IMR-90 (cell line): ENCODE measurements around the gene UGT1A4. TPM values are rescaled to one million over a fixed set of nuclear protein-coding genes. Genes with fewer than 3 reads are reported as not detected.

Experiments
- ATAC-seq: fragments of 200-7000 bp; cut with Tn5 transposase; 2 replicates; pipeline ENCODE4 v1.9.1; 2020; ENCODE audit warnings: low read depth, mild to moderate bottlenecking, moderate library complexity
- BruUV-seq: library from RNA; stranded (reverse); fragments of 400-500 nt; replicated peaks from 2 replicates; lab custom pipeline; 2021; lab: Mats Ljungman, UMichigan
- CTCF ChIA-PET: fragments of 300-600 bp; formaldehyde crosslinking; extraction: SDS; loops from one replicate; lab custom pipeline; 2021; ENCODE audit warnings: antibody characterized with exemption; lab: Yijun Ruan, JAX
- POLR2A ChIA-PET: fragments of 300-600 bp; sonication (Branson Sonifier 250); formaldehyde crosslinking; loops from one replicate; lab custom pipeline; 2022; ENCODE audit warnings: antibody characterized with exemption; ENCODE audit not compliant: unreplicated experiment; lab: Charles Lee
- DNase-seq: peaks from one replicate; pipeline ENCODE4 v3.0.0; 2013
- H2AFZ ChIP-seq: replicated peaks from 2 replicates; pipeline ENCODE3; 2013; ENCODE audit warnings: low read length, mild to moderate bottlenecking; ENCODE audit not compliant: poor library complexity
- H2AK5ac ChIP-seq: 2 replicates; pipeline ENCODE4 v1.6.1; 2013; ENCODE audit warnings: low read depth, low read length, inconsistent platforms
- H2AK9ac ChIP-seq: replicated peaks from 2 replicates; pipeline ENCODE3; 2013; ENCODE audit warnings: mild to moderate bottlenecking, low read depth, low read length, moderate library complexity; ENCODE audit not compliant: poor library complexity
- H2BK120ac ChIP-seq: 2 replicates; pipeline ENCODE4 v1.6.1; 2013; ENCODE audit warnings: low read depth, low read length, inconsistent platforms
- H2BK15ac ChIP-seq: 3 replicates; pipeline ENCODE4 v1.6.1; 2013; ENCODE audit warnings: low read depth, low read length, inconsistent platforms
- H2BK20ac ChIP-seq: 2 replicates; pipeline ENCODE4 v1.6.1; 2013; ENCODE audit warnings: low read depth, mild to moderate bottlenecking, inconsistent platforms, low read length, moderate library complexity
- H2BK5ac ChIP-seq: 2 replicates; pipeline ENCODE4 v1.6.1; 2013; ENCODE audit warnings: mild to moderate bottlenecking, low read depth, low read length, inconsistent platforms; ENCODE audit not compliant: poor library complexity, severe bottlenecking
- H3K14ac ChIP-seq: replicated peaks from 2 replicates; pipeline ENCODE4 v1.6.1; 2013; ENCODE audit warnings: low read depth, low read length, inconsistent platforms
- H3K18ac ChIP-seq: 2 replicates; pipeline ENCODE4 v1.6.1; 2013; ENCODE audit warnings: low read depth, low read length, control low read depth
- H3K23ac ChIP-seq: 2 replicates; pipeline ENCODE4 v1.6.1; 2013; ENCODE audit warnings: low read depth, low read length, inconsistent platforms
- H3K27ac ChIP-seq: 2 replicates; pipeline ENCODE4 v1.5.1; 2013; ENCODE audit warnings: mild to moderate bottlenecking, control low read depth, low read length; ENCODE audit not compliant: insufficient read depth
- H3K27me3 ChIP-seq: 2 replicates; pipeline ENCODE4 v1.6.1; 2013; ENCODE audit warnings: low read length; ENCODE audit not compliant: control insufficient read depth, insufficient read depth
- H3K36me3 ChIP-seq: 2 replicates; pipeline ENCODE4 v1.6.1; 2013; ENCODE audit warnings: low read length, mixed read lengths; ENCODE audit not compliant: control insufficient read depth, insufficient read depth
- H3K4ac ChIP-seq: 2 replicates; pipeline ENCODE4 v1.6.1; 2013; ENCODE audit warnings: low read depth, low read length, inconsistent platforms
- H3K4me1 ChIP-seq: 2 replicates; pipeline ENCODE4 v1.6.1; 2013; ENCODE audit warnings: low read length, mixed read lengths; ENCODE audit not compliant: control insufficient read depth, insufficient read depth
- H3K4me2 ChIP-seq: 2 replicates; pipeline ENCODE4 v1.6.1; 2013; ENCODE audit warnings: low read depth, mild to moderate bottlenecking, control low read depth, low read length, moderate library complexity
- H3K4me3 ChIP-seq: 2 replicates; pipeline ENCODE4 v1.5.1; 2013; ENCODE audit warnings: low read depth, mild to moderate bottlenecking, control low read depth, low read length, moderate library complexity; ENCODE audit not compliant: insufficient read depth
- H3K56ac ChIP-seq: 2 replicates; pipeline ENCODE4 v1.6.1; 2013; ENCODE audit warnings: low read length, inconsistent platforms; ENCODE audit not compliant: insufficient read depth; ENCODE audit errors: extremely low read depth
- H3K79me1 ChIP-seq, 2 experiments: 2 replicates each; pipeline ENCODE4 v1.6.1; 2013; ENCODE audit warnings: low read length in 2 of 2, inconsistent platforms in 1 of 2, low read depth in 1 of 2
- H3K9ac ChIP-seq: 2 replicates; pipeline ENCODE4 v1.6.1; 2013; ENCODE audit warnings: low read depth, low read length, control low read depth
- H3K9me1 ChIP-seq: 2 replicates; pipeline ENCODE4 v1.6.1; 2013; ENCODE audit warnings: low read length, inconsistent platforms; ENCODE audit not compliant: insufficient read depth
- H3K9me3 ChIP-seq: 2 replicates; pipeline ENCODE4 v1.6.1; 2013; ENCODE audit warnings: low read length; ENCODE audit not compliant: control insufficient read depth, insufficient read depth
- H4K20me1 ChIP-seq: 2 replicates; pipeline ENCODE4 v1.6.1; 2013; ENCODE audit warnings: low read length, inconsistent platforms; ENCODE audit not compliant: insufficient read depth
- H4K5ac ChIP-seq: 2 replicates; pipeline ENCODE4 v1.6.1; 2013; ENCODE audit warnings: mild to moderate bottlenecking, low read depth, low read length, control low read depth
- H4K8ac ChIP-seq, 2 experiments: 2 replicates each; pipeline ENCODE4 v1.6.1; 2013; ENCODE audit warnings: low read depth in 2 of 2, low read length in 2 of 2, control low read depth in 1 of 2, inconsistent platforms in 1 of 2
- H4K91ac ChIP-seq: 2 replicates; pipeline ENCODE4 v1.6.1; 2013; ENCODE audit warnings: low read depth, low read length, inconsistent platforms; ENCODE audit not compliant: insufficient read depth
- MAZ ChIP-seq: IDR thresholded peaks from 2 replicates; pipeline ENCODE4 v1.6.1; 2012; ENCODE audit warnings: low read depth, mild to moderate bottlenecking, low read length, improper control_type of control experiment, moderate library complexity, borderline replicate concordance
- MXI1 ChIP-seq: IDR thresholded peaks from 2 replicates; pipeline ENCODE4 v1.6.1; 2012; ENCODE audit warnings: low read depth, mild to moderate bottlenecking, low read length, moderate library complexity, borderline replicate concordance
- SMC3 ChIP-seq: fragments of 150-350 bp; IDR thresholded peaks from 2 replicates; pipeline ENCODE4 v1.6.1; 2016; ENCODE audit warnings: low read depth, mild to moderate bottlenecking, antibody characterized with exemption, low read length, moderate library complexity
- WGBS, 2 experiments: methylation state at CpG; one replicate each; pipeline versions ENCODE4 v1.1.5 to v1.1.7; 2013; ENCODE audit warnings: missing lambda C conversion rate in 2 of 2; ENCODE audit not compliant: insufficient read length in 1 of 2; ENCODE audit errors: extremely low coverage in 2 of 2; 5-methylcytosine and 5-hydroxymethylcytosine counted together
- dilution Hi-C: fragments of 300-500 bp; cut with HindIII; formaldehyde crosslinking; loops from one replicate; pipeline ENCODE4 v1.14.3; 2018; ENCODE audit warnings: low sequenced_read_pairs; ENCODE audit not compliant: unreplicated experiment
- in situ Hi-C: fragments of 300-500 bp; cut with MboI; formaldehyde crosslinking; loops from 3 replicates; pipeline ENCODE4 v1.14.3; 2019; ENCODE audit warnings: low sequenced_read_pairs, inconsistent platforms, mixed read lengths
- intact Hi-C: fragments of 100-400 bp; cut with micrococcal nuclease; formaldehyde crosslinking; loops from 2 replicates; pipeline ENCODE4 v1.10.0; 2022
- polyA plus RNA-seq, 3 experiments: library from polyadenylated mRNA; depleted of rRNA; stranded (reverse); fragments of >200 nt; gene quantifications; 2 replicates each; pipeline ENCODE4 v1.2.3, GENCODE V29; 2012; ENCODE audit warnings: low replicate concordance in 1 of 3
- total RNA-seq: library from RNA; depleted of rRNA; stranded (reverse); fragments of >200 nt; gene quantifications from 2 replicates; pipeline ENCODE4 v1.2.3, GENCODE V29; 2012

Gene UGT1A4
- total and polyA plus RNA-seq, 2 of the 4 experiments (the other 2 are of a cell fraction) = not detected

GRCh38 chr2:233714121-233714520 is 4.4 kb upstream of the UGT1A4 start:
- H2AK5ac ChIP-seq = no peak overlapping the region
- no peak overlapping the region for H3K4ac ChIP-seq
- no peak for TF ChIP-seq MAZ
- no peak for TF ChIP-seq MXI1
- TF ChIP-seq SMC3 = no peak
- no peak overlapping the region for H3K23ac ChIP-seq
- no peak for ATAC-seq
- WGBS, 2 experiments = 100% methylated on average over 1 of the region's 2 CpGs; no CpG with 5 or more reads in 1 of the 2 experiments
- H3K4me2 ChIP-seq = no peak overlapping the region
- intact Hi-C loops = loop anchor here (1.0 to 5.0 kb wide), 4 partner anchors 157 to 1403 kb away; no protein-coding TSS in a partner anchor
- H2AFZ ChIP-seq = no peak overlapping the region
- no peak overlapping the region for H3K14ac ChIP-seq
- H3K18ac ChIP-seq = no peak overlapping the region
- H3K9me1 ChIP-seq = no peaks in the 10 kb centered on the region
- in situ Hi-C loops = loop anchor here (5.0 kb wide), 1 partner anchor 267 kb away; no protein-coding TSS in a partner anchor
- H4K8ac ChIP-seq = no peak overlapping the region
- H3K79me1 ChIP-seq = no peaks in the 10 kb centered on the region
- no peak overlapping the region for H2AK9ac ChIP-seq
- H3K4me3 ChIP-seq = no peak overlapping the region
- no peaks in the 10 kb centered on the region for H3K9me3 ChIP-seq
- no peaks in the 10 kb centered on the region for H3K4me1 ChIP-seq
- H2BK20ac ChIP-seq = no peak overlapping the region
- no peak overlapping the region for H3K56ac ChIP-seq
- H3K27ac ChIP-seq = no peak overlapping the region
- no peaks in the 10 kb centered on the region for H3K36me3 ChIP-seq
- no peak overlapping the region for H4K91ac ChIP-seq
- no peak overlapping the region for H2BK120ac ChIP-seq
- no peak overlapping the region for H3K9ac ChIP-seq
- CTCF ChIA-PET = no interaction called here
- no peak for DNase-seq
- no TSS peak for BruUV-seq
- dilution Hi-C loops = no loop called here
- POLR2A ChIA-PET = no interaction called here
- no peak overlapping the region for H2BK5ac ChIP-seq
- H4K5ac ChIP-seq = no peak overlapping the region
- H2BK15ac ChIP-seq = no peak overlapping the region
- H3K27me3 ChIP-seq = peaks cover 4% of the 10 kb centered on the region; the same call in 1 of the 2 replicates
- no peaks in the 10 kb centered on the region for H4K20me1 ChIP-seq
